NCI-H2171 (cell line): ENCODE data around the gene GADD45G.

Experiments
- DNase-seq: peaks from one replicate; lab custom pipeline; 2025; lab: John Stamatoyannopoulos, UW

Gene GADD45G

DNA sequence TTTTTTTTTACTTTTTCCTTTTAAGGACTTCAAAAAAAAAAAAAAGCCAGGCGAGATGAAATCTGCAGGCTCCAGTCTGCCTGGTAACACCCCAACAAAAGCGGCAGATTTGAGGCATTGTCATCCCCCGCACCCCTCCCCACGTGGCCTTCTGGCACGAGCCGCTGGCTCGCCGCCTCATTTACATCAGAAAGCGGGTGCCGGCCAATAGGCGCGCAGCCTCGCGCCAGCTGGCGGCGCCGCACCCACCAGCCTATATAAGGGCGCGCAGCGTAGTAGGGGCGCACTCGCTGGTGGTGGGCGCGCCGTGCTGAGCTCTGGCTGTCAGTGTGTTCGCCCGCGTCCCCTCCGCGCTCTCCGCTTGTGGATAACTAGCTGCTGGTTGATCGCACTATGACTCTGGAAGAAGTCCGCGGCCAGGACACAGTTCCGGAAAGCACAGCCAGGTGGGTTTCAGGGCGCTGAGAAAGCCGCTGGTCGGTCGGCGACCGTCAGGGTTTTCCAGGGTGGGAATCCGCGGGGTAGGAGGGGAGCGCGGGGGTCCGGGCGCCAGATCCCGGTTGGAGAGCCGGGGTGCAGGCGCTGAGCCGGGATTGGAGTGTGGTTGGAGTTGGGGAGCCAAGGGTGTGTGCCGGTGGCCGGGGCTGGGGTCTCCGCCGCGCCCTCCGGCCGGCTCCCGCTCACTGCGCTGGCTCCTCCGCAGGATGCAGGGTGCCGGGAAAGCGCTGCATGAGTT is at the start of gene GADD45G:
Gene GADD45G, plus strand, starts transcription at position 284 of the 736 bp plus-strand sequence. Its CDS starts 110 bp downstream, at position 394.
- DNase-seq: peak; percentile 98

DNA sequence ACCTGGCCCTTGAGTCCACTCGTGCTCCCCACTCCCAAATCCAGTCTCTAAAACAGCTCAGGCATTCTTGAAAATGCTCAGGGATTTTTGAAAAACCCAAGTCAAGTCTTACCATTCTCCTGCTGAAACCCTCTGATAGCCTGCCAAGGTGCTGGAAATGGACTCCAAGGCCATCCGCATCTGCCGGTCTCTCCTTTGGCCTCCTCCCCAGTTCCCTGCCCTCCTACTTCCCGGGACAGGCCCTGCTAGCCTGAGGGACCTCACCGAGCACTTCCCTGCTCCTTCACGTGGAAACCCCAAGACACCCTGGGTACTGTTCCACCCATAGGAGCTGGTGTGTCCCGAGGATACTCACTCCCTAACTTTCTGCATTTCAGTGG is 49.8 kb upstream of the GADD45G start:
- DNase-seq: no peak

DNA sequence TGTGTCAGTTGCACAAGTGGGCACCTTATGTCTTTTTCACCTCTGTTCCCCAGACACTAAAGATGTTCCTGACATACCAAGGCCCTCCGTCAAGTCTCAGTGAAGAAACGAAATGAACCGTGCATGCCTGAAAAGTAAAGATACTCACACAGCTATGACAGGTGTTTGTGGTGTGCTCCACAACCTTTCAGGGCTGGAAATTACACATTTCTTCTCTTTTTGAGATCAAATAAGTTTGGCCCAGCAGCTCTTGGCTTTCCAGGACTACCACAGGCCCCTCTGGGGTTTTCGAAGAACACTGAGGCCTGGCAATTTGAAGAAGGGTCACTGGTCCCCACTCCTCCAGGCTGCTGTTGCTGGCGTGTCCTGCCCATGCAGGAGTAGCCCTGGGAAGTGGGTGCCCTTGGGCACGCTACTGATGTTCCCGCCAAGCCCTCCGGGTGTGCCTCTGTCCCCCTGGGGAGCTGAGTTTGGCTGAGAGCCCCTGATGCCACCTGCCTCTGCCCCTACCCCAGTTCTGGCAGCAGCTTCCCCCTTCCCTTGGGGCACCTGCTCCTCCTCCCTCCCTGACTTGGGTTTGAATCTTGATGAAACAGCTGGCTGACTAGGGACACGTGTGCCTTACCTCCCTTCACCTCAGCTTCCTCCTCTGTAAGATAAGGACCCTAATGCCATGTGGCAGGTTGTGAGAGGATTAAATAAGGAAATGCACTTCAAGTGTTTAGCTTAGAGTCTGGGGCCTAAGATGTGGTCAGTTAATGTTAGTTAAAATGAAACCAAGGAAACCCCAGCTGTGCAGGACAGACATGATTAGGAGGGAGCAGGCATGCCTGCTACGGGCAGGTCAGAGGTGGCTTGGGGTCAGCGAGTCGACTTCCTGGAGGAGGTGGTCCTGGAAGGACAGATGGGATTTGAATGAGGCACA is 49.1 kb upstream of the GADD45G start:
- DNase-seq: peak; percentile 20

- DNase-seq: no peak
Observed at GRCh38 chr9:89558196-89558899, 46.5 kb upstream of the GADD45G start.

DNA sequence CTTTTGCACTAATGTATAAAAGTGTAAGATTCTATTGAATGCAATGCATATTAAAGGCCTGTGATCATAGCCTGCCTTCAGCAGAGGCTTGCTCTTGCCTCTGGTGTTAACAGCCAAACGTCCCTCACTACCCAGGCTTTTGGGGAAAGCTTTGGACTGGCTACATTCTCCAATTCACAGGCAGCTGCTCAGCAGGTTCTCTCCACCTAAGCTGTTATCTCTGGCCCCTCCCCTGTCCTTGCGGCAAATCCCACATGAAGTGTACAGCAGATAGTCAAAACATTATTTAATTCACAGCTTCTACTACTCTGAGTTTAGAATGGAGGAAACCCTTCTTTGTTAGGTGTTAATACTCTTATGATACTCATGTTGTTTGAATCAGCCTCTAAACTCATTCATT is 45.9 kb upstream of the GADD45G start:
- DNase-seq: no peak

DNA sequence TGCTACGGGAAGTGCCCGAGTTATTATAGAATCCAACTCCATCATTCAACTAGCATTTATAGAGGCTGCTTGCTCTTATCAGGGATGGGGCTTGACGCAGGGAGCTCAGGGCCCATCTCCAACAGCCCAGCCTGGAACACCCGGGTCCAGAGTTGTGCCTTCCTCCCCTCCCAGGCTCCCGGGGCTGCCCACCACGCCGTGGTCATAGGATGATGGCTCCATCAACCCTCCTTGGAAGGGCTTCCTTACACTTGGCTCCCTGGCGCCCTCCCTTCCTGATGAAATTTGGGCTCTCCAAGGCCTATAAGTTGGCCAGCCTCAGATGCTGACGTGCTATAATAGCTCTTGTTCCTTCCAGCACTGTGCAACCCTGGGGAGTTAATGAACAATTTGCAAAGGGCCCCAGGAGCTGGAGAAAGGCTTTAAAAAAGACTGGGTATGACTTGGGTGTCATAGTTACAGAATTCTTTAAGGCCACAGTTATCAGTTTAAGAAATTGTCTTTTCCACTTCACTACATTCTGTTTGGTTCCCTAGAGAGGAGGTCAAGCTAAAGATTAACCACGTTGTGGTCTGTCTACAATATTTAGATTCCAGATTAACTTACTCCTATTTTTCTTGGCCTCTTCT is 42.5 kb upstream of the GADD45G start:
- no peak for DNase-seq

- DNase-seq: no peak
Observed at GRCh38 chr9:89563571-89564345, 41.1 kb upstream of the GADD45G start.

DNA sequence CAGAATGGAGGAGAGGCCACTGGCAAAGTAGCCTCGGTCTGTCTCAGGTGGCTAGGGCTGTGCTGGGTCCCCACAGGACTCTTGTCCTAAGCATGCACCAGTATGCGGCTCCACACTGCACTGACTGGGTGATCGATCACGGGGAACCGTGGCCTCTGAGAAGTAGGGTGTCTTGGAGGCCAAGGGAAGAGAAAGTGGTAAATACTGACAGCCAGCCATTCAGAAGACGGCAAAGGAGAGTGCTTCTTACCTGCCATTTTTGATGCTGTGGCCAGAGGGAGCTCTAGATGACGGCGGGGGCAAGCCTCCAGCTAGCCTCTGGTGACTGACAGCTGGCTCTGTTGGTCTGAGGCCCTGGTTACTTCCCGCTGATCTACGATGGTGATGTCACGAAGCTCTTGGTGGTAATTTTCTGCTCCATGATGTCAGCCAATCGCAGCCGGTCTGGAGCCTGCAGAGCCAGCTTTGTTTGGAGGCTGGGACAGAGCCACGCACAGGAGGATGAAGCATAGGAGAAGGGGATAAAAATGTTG is 40.4 kb upstream of the GADD45G start:
- DNase-seq: peak; percentile 8

- no peak for DNase-seq
Observed at GRCh38 chr9:89567649-89568048, 37.2 kb upstream of the GADD45G start.

- DNase-seq: no peak
Observed at GRCh38 chr9:89574309-89574708, 30.5 kb upstream of the GADD45G start.

DNA sequence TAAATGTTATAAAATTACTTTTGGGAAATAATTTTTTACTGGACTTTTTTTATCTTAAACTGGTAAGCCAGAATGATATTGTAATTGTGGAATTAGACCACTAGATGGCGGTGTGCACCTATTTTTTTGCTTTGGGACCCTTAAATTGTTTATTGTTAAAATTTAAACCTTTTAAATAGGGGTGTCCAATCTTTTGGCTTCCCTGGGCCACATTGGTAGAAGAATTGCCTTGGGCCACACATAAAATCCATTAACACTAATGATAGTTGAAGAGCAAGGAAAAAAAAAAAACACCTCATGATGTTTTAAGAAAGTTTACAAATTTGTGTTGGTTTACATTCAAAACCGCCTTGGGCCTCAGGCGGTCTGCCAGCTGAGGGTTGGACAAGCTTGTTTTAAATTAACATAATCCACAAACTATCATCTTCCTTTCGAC is 28.4 kb upstream of the GADD45G start:
- no peak for DNase-seq

- DNase-seq: no peak
Observed at GRCh38 chr9:89577363-89577762, 27.4 kb upstream of the GADD45G start.

GRCh38 chr9:89579741-89580385 is 24.9 kb upstream of the GADD45G start:
- no peak for DNase-seq

DNA sequence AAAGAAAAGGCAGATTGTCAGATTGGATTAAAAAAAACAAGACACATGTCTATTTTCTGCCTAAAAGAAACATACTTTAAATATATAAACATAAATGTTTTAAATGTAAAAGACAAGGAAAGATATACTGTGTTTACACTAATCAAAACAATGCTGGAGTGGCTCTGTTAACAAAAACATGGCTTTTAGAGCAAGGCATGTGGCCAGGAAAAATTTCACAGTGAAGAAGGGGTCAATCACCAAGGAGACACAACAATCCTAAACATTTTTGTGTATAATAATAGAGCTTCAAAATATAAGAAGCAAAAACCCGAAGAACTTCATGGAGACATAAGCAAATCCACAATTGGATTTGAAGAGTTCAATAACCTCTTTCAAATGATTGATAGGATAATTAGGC is 18.5 kb upstream of the GADD45G start:
- DNase-seq: no peak

DNA sequence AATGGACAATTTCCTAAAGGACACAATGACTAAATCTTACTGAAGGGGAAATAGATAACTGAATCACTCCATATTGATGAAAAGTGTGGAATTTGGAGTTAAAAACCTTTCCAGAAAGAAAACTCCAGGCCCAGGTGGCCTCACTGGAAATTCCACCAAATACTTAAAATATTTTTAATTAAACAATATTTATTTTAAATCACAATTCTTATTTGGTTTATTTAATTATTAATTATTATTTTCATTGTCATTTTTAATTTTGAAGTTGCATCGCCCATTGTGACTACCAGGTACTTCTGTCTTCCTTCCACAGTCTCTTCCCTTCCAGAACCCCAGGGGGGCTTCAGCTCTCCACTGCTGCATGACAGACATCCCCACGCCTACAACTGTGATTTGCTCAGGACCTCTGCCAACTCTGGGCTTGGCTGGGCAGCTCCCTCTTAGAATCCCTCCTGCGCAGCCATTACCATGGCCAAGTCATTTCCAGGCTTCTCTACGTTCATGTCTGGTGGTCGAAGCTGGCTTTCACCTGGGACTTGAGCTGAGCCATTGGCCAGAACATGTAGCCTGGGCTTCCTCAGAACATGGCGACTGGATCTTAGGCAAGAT is 16.4 kb upstream of the GADD45G start:
- no peak for DNase-seq

DNA sequence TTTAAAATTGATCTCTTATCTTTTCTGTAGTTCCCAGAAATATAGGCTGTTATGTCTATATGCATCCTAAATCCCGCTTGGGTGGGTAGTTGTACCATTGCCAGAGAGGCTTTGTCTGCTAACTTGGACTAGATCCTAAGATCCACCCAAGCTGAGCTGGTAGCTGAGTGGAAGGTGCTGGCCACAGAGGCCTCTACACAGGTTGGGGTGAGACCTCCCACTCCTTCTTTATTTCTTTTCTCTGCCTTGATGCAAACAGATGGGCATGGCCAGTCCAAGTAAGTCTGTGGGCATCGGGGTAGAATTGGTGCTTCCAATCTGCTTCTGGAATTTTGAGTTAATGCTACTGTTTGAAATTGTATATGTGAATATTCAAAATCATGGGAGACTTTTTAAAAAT is 14.4 kb upstream of the GADD45G start:
- no peak for DNase-seq

GRCh38 chr9:89591274-89592212 is 13.3 kb upstream of the GADD45G start:
- peak; percentile 9 for DNase-seq

- no peak for DNase-seq
Observed at GRCh38 chr9:89592213-89592815, 12.5 kb upstream of the GADD45G start.
